SK-N-SH treated with all-trans-retinoic acid at 6 μM for 48 hours (cell line): ENCODE results near the gene RABGAP1L.

Experiments
- BACH2 ChIP-seq: fragments of 250-450 bp; sonication (Bioruptor Pico); IDR thresholded peaks from 2 replicates; pipeline ENCODE4 v1.9.0; 2021; ENCODE audit warnings: mild to moderate bottlenecking, borderline replicate concordance
- CSDC2 ChIP-seq: fragments of 250-450 bp; sonication (Bioruptor Pico); IDR thresholded peaks from 2 replicates; pipeline ENCODE4 v1.5.0; 2020; ENCODE audit warnings: mild to moderate bottlenecking, moderate library complexity
- PPARA ChIP-seq: fragments of 250-450 bp; sonication (Bioruptor Pico); IDR thresholded peaks from 2 replicates; pipeline ENCODE4 v1.5.0; 2020; ENCODE audit warnings: mild to moderate bottlenecking, borderline replicate concordance
- SNAI2 ChIP-seq: fragments of 250-450 bp; sonication (Bioruptor Pico); IDR thresholded peaks from 2 replicates; pipeline ENCODE4 v1.5.0; 2020; ENCODE audit warnings: mild to moderate bottlenecking, moderate library complexity
- TCF4 ChIP-seq: fragments of 250-450 bp; sonication (Bioruptor Pico); IDR thresholded peaks from 2 replicates; pipeline ENCODE4 v1.8.0; 2021; ENCODE audit warnings: mild to moderate bottlenecking, moderate library complexity, borderline replicate concordance
- ZFP30 ChIP-seq: fragments of 450-650 bp; formaldehyde crosslinking; IDR thresholded peaks from 2 replicates; pipeline ENCODE4 v1.5.0; 2022; ENCODE audit warnings: mild to moderate bottlenecking, moderate library complexity
- ZNF565 ChIP-seq: fragments of 450-650 bp; formaldehyde crosslinking; conservative IDR thresholded peaks from 2 replicates; pipeline ENCODE4 v1.5.0; 2020; ENCODE audit warnings: low read depth, mild to moderate bottlenecking, moderate library complexity
- TF ChIP-seq, protein P1 (sequence below): fragments of 250-450 bp; sonication (Bioruptor Pico); IDR thresholded peaks from 2 replicates; pipeline ENCODE4 v1.5.1; 2021; ENCODE audit warnings: mild to moderate bottlenecking, moderate library complexity
- TF ChIP-seq, protein P2 (sequence below): fragments of 250-450 bp; sonication (Bioruptor Pico); IDR thresholded peaks from 2 replicates; pipeline ENCODE4 v1.8.0; 2020; ENCODE audit warnings: mild to moderate bottlenecking, moderate library complexity, borderline replicate concordance

- no peak for TF ChIP-seq ZFP30
- no peak for TF ChIP-seq ZNF565 (CRISPR knock-in tag)
- TF ChIP-seq, protein P1, sequence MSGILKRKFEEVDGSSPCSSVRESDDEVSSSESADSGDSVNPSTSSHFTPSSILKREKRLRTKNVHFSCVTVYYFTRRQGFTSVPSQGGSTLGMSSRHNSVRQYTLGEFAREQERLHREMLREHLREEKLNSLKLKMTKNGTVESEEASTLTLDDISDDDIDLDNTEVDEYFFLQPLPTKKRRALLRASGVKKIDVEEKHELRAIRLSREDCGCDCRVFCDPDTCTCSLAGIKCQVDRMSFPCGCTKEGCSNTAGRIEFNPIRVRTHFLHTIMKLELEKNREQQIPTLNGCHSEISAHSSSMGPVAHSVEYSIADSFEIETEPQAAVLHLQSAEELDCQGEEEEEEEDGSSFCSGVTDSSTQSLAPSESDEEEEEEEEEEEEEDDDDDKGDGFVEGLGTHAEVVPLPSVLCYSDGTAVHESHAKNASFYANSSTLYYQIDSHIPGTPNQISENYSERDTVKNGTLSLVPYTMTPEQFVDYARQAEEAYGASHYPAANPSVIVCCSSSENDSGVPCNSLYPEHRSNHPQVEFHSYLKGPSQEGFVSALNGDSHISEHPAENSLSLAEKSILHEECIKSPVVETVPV (CRISPR knock-in tag) = no peak
- TF ChIP-seq SNAI2 (CRISPR knock-in tag) = no peak
- TF ChIP-seq TCF4 = no peak
- TF ChIP-seq CSDC2 = no peak
- TF ChIP-seq, protein P2, sequence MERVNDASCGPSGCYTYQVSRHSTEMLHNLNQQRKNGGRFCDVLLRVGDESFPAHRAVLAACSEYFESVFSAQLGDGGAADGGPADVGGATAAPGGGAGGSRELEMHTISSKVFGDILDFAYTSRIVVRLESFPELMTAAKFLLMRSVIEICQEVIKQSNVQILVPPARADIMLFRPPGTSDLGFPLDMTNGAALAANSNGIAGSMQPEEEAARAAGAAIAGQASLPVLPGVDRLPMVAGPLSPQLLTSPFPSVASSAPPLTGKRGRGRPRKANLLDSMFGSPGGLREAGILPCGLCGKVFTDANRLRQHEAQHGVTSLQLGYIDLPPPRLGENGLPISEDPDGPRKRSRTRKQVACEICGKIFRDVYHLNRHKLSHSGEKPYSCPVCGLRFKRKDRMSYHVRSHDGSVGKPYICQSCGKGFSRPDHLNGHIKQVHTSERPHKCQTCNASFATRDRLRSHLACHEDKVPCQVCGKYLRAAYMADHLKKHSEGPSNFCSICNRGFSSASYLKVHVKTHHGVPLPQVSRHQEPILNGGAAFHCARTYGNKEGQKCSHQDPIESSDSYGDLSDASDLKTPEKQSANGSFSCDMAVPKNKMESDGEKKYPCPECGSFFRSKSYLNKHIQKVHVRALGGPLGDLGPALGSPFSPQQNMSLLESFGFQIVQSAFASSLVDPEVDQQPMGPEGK = no peak
- TF ChIP-seq BACH2 = no peak
- no peak for TF ChIP-seq PPARA (CRISPR knock-in tag)
Observed at GRCh38 chr1:174939775-174940545, 780.6 kb downstream of the RABGAP1L start.
